Measurements from ENCODE around the gene PICALM.
"Not testable (repeated sequence)": the region's sequence is repeated elsewhere in the genome, so short reads cannot be mapped to it uniquely, and the experiment has no call there.

The PICALM gene, protein sequence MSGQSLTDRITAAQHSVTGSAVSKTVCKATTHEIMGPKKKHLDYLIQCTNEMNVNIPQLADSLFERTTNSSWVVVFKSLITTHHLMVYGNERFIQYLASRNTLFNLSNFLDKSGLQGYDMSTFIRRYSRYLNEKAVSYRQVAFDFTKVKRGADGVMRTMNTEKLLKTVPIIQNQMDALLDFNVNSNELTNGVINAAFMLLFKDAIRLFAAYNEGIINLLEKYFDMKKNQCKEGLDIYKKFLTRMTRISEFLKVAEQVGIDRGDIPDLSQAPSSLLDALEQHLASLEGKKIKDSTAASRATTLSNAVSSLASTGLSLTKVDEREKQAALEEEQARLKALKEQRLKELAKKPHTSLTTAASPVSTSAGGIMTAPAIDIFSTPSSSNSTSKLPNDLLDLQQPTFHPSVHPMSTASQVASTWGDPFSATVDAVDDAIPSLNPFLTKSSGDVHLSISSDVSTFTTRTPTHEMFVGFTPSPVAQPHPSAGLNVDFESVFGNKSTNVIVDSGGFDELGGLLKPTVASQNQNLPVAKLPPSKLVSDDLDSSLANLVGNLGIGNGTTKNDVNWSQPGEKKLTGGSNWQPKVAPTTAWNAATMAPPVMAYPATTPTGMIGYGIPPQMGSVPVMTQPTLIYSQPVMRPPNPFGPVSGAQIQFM

DNA sequence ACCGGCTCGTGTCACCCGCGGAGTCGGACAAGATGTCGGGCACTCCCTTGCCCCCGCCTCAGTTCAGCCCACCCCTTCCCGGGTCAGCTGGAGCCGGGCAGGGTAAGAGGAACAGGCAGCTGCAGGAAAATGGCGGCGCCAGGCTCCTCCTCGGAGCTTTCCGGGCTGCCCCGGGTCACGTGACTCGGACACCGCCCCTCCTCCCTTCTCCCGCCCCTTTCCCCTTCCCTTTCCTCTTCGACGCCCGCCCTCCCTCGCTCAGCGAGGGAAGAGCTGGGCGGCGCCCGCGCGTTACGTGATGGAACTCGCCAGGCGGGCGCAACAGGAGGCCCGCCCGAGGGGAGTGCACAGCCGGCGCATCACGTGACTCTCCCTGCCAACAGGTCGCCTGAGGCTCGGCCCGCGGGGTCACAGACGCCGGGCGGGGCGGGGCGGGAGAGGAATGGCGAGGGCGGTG is at the start of gene PICALM:
PICALM (minus strand) TSS at position 134 of the 457 bp plus-strand sequence. CDS start 304 bp downstream, outside the sequence.
- peak; percentile 99 for DNase-seq

DNA sequence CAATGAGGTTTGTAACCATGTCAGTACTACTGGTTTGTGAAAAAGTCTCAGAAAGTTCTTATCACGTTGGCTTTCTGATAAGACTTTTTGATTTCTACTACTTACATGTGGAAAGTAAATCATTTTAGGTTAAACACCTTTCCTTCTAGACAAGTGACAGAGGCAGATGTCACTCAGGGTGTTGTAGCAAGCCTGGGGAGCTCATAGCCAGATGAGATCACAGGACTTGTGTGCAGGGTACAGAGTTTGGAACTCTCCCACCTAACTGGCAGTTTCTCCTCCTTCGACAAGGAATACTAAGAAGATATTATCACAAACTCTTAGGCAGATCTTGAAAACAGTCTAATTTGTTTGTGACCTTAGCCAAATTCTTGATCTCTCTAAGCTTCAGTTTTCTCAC is 49.4 kb upstream of the PICALM start:
- DNase-seq: no peak

DNA sequence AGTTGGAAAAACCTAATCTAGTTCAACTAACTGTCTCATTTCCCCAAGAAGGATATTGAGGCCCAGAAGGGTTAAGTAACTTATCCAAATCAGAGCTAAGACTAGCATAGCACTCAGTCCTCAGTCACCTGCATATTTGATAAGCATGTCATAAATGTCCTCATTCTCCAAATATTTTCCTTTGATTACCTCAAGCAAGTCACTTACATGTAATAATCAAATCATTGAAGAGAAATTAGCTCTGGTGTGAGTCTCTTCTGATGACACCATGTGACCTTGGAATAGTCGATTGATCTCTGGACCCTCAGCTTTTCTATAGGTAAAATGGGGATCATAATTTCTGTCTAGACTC is 48.8 kb upstream of the PICALM start:
- DNase-seq: peak; percentile 31

- DNase-seq: peak; percentile 63
These were observed 48.3 kb upstream of the PICALM start for GRCh38 chr11:86117001-86117711.

- DNase-seq: peak; percentile 87
These were observed 47.5 kb upstream of the PICALM start for GRCh38 chr11:86116386-86116726.

- DNase-seq: peak; percentile 19
These were observed 46.9 kb upstream of the PICALM start for GRCh38 chr11:86115542-86116385.

- DNase-seq: no peak
These were observed 40.2 kb upstream of the PICALM start for GRCh38 chr11:86108890-86109638.

- no peak for DNase-seq
These were observed 39.3 kb upstream of the PICALM start for GRCh38 chr11:86108191-86108590.

- DNase-seq: peak; percentile 37
These were observed 38.0 kb upstream of the PICALM start for GRCh38 chr11:86106916-86107315.

DNA sequence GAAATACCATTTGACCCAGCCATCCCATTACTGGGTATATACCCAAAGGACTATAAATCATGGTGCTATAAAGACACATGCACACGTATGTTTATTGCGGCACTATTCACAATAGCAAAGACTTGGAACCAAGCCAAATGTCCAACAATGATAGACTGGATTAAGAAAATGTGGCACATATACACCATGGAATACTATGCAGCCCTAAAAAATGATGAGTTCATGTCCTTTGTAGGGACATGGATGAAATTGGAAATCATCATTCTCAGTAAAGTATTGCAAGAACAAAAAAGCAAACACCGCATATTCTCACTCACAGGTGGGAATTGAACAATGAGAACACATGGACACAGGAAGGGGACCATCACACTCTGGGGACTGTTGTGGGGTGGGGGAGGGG is 37.1 kb upstream of the PICALM start:
- DNase-seq: not testable (repeated sequence)

GRCh38 chr11:86105601-86106000 is 36.7 kb upstream of the PICALM start:
- DNase-seq: not testable (repeated sequence)

GRCh38 chr11:86103808-86104207 is 34.9 kb upstream of the PICALM start:
- peak; percentile 22 for DNase-seq

GRCh38 chr11:86101941-86102407 is 33.1 kb upstream of the PICALM start:
- peak; percentile 35 for DNase-seq

DNA sequence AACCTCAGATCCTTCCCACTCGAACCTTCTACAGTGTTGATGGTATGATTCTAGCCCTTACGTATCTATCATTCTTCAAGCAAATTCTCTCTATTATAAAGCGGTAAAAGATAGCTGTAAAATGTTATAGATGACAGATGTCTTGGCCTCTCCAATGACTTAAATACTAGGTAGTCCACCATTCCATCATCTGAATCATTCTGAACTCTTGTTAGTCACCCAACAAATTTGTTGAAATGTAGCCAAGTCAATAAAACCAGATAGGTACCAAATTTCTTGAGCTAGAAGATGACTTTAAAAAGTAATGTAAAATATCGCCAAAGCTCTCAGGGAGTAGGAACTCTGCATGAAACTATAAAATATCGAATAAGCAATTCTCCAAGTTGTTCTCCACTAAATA is 32.6 kb upstream of the PICALM start:
- DNase-seq: peak; percentile 53

GRCh38 chr11:86099874-86100273 is 31.0 kb upstream of the PICALM start:
- DNase-seq: peak; percentile 41

GRCh38 chr11:86097980-86098379 is 29.1 kb upstream of the PICALM start:
- no peak for DNase-seq

GRCh38 chr11:86091566-86091965 is 22.7 kb upstream of the PICALM start:
- peak; percentile 70 for DNase-seq

DNA sequence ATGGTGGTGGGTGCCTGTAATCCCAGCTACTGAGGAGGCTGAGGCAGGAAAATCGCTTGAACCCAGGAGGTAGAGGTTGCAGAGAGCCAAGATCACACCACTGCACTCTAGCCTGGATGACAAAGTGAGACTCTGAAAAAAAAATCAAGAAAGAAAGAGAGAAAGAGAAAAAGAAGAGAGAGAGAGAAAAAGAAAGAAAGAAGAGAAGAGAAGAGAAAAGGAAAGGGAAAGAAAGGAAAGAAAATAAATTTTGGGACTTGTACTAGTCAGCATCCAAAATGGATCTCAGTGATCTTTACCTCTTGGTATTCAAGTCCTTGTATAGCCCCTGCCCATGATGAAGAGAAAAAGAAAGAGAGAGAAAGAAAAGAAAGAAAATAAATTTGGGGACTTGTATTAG is 22.2 kb upstream of the PICALM start:
- DNase-seq: no peak

- peak; percentile 71 for DNase-seq
These were observed 20.8 kb upstream of the PICALM start for GRCh38 chr11:86089659-86090058.

DNA sequence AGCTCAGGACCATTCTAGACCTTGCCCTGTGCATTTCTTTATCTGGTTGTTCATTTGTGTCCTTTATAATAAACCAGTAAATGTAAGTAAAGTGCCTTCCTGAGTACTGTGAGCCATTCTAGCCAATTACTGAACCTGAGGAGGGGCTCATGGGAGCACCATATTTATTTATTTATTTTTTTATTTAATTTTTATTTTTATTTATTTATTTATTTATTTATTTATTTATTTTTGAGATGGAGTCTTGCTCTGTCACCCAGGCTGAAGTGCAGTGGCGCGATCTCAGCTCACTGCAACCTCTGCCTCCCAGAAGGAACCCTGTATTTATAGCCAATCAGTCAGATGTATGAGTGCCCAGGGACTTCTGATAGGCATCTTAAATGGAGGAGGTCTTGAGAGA is 18.8 kb upstream of the PICALM start:
- DNase-seq: not testable (repeated sequence)

GRCh38 chr11:86087256-86087655 is 18.4 kb upstream of the PICALM start:
- no peak for DNase-seq

DNA sequence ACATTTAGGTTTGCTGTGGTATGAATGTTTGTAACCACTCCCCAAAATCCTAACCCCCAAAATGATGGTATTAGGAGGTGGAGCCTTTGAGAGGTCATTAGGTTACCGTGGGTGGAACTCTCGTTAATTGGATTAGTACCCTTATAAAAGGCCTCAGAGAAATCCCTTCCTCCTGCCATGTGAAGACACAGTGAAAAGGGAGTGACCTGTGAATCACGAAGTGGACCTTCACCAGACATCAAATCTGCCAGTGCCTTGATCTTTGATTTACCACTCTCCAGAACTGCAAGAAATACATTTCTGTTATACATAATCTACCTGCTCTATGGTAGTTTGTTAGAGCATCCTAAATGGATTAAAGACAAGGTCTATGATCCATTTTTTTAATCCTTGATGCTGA is 12.6 kb upstream of the PICALM start:
- DNase-seq: no peak
